Measurements from ENCODE around the gene LILRA6.
"Not testable (repeated sequence)": the region's sequence is repeated elsewhere in the genome, so short reads cannot be mapped to it uniquely, and the experiment has no call there.

LILRA6 gene

GRCh38 chr19:54266133-54266532 is 23.5 kb upstream of the LILRA6 start:
- no peak for FAIRE-seq
- DNase-seq (ENCODE audit: low spot score): peak; percentile 22

GRCh38 chr19:54262470-54262869 is 19.9 kb upstream of the LILRA6 start:
- FAIRE-seq (no peak), DNase-seq (ENCODE audit: low spot score) (no peak)

GRCh38 chr19:54262066-54262465 is 19.5 kb upstream of the LILRA6 start:
- DNase-seq (ENCODE audit: low spot score) (no peak), FAIRE-seq (no peak)

GRCh38 chr19:54257116-54257480 is 14.5 kb upstream of the LILRA6 start, which contains the start of gene LILRB5:
Gene LILRB5 (minus strand): TSS chr19:54257273. CDS start chr19:54257193, 80 bp downstream.
- no peak for DNase-seq (ENCODE audit: low spot score)
- FAIRE-seq: no peak

GRCh38 chr19:54256250-54257115 is 13.9 kb upstream of the LILRA6 start:
- DNase-seq (ENCODE audit: low spot score): no peak
- FAIRE-seq: no peak

GRCh38 chr19:54255105-54255775 is 12.7 kb upstream of the LILRA6 start:
- no peak for FAIRE-seq

GRCh38 chr19:54254195-54254906 is 11.8 kb upstream of the LILRA6 start:
- FAIRE-seq (no peak), DNase-seq (ENCODE audit: low spot score) (no peak)

More at GRCh38 chr19:54255105-54255775, 12.7 kb upstream of the LILRA6 start:
- no peak for DNase-seq (ENCODE audit: low spot score)

- FAIRE-seq: no peak
- DNase-seq (ENCODE audit: low spot score): no peak
Measured at GRCh38 chr19:54253331-54254194, 11.0 kb upstream of the LILRA6 start.

GRCh38 chr19:54252845-54253244 is 10.3 kb upstream of the LILRA6 start:
- FAIRE-seq (no peak), DNase-seq (ENCODE audit: low spot score) (no peak)

- FAIRE-seq: no peak
- DNase-seq (ENCODE audit: low spot score): no peak
Measured at GRCh38 chr19:54252243-54252642, 9.7 kb upstream of the LILRA6 start.

GRCh38 chr19:54248016-54248601 is 5.5 kb upstream of the LILRA6 start:
- FAIRE-seq: no peak
- DNase-seq (ENCODE audit: low spot score): no peak

- no peak for FAIRE-seq
- DNase-seq (ENCODE audit: low spot score): no peak
Measured at GRCh38 chr19:54247106-54247930, 4.7 kb upstream of the LILRA6 start.

- no peak for DNase-seq (ENCODE audit: low spot score)
- no peak for FAIRE-seq
Measured at GRCh38 chr19:54245936-54246335, 3.3 kb upstream of the LILRA6 start.

- not testable (repeated sequence) for DNase-seq (ENCODE audit: low spot score); FAIRE-seq
Measured at GRCh38 chr19:54243809-54244208, 1.2 kb upstream of the LILRA6 start.

- not testable (repeated sequence) for FAIRE-seq; DNase-seq (ENCODE audit: low spot score)
Measured at GRCh38 chr19:54242234-54242633, 356 bp downstream of the LILRA6 start.

GRCh38 chr19:54240372-54241336 is 1.9 kb downstream of the LILRA6 start:
- DNase-seq (ENCODE audit: low spot score); FAIRE-seq: not testable (repeated sequence)

GRCh38 chr19:54239491-54240371 is 2.9 kb downstream of the LILRA6 start:
- FAIRE-seq; DNase-seq (ENCODE audit: low spot score): not testable (repeated sequence)
